HG02610 (cell line): ENCODE measurements around the gene RBFOX1.

Experiments used
- ATAC-seq: cut with Tn5 transposase; IDR thresholded peaks from one replicate; pipeline ENCODE4 v1.9.1; 2021; ENCODE audit warnings: mild to moderate bottlenecking, moderate library complexity; ENCODE audit not compliant: unreplicated experiment

Gene RBFOX1

GRCh38 chr16:7748522-7748921, 415.9 kb downstream of the RBFOX1 start:
- ATAC-seq, result no peak

GRCh38 chr16:7755347-7755882, 422.8 kb downstream of the RBFOX1 start:
- no peak for ATAC-seq
